HCT116 (cell line): ENCODE measurements around the gene OAT. TPM values are rescaled to one million over a fixed set of nuclear protein-coding genes. Genes with fewer than 3 reads are reported as not detected.

Experiments used
- ATAC-seq: fragments of 200-7000 bp; cut with Tn5 transposase; 2 replicates; pipeline ENCODE4 v1.9.1; 2020; ENCODE audit warnings: mild to moderate bottlenecking, moderate library complexity
- BruUV-seq: library from RNA; stranded (reverse); fragments of 400-500 nt; replicated peaks from 2 replicates; lab custom pipeline; 2021; lab: Mats Ljungman, UMichigan
- CTCF ChIA-PET: fragments of 300-600 bp; sonication (Branson Sonifier 250); formaldehyde crosslinking; loops from one replicate; lab custom pipeline; 2021; ENCODE audit warnings: antibody characterized with exemption; lab: Charles Lee
- POLR2A ChIA-PET: fragments of 300-600, 350-600 bp; sonication (Branson Sonifier 250); formaldehyde crosslinking; loops from one replicate; lab custom pipeline; 2021; ENCODE audit warnings: antibody characterized with exemption; lab: Charles Lee
- RAD21 ChIA-PET, 2 experiments: fragments of 300-600 bp; sonication (Branson Sonifier 250); formaldehyde crosslinking; loops; one replicate each; lab custom pipeline; 2023; ENCODE audit warnings: low total read pairs in 2 of 2; ENCODE audit not compliant: uncharacterized antibody in 2 of 2, unreplicated experiment in 2 of 2, low non-redundant PET in 1 of 2; lab: Charles Lee
- DNase-seq: peaks from one replicate; pipeline ENCODE4 v3.0.0-alpha.2; 2010; ENCODE audit warnings: low read depth, low spot score
- H2AFZ ChIP-seq: fragments of 200-600 bp; shearing (Covaris generic), sonication (generic); 2 replicates; pipeline ENCODE4 v1.6.1; 2017; ENCODE audit warnings: low read depth, mixed run types, mixed read lengths, antibody characterized with exemption, low read length; ENCODE audit not compliant: poor library complexity, severe bottlenecking
- H3K27ac ChIP-seq: 2 replicates; pipeline ENCODE4 v1.5.1; 2012; ENCODE audit warnings: low read depth, low read length
- H3K27me3 ChIP-seq: fragments of 200-600 bp; sonication (generic); 2 replicates; pipeline ENCODE4 v1.6.1; 2016; ENCODE audit warnings: mixed run types, low read length, mixed read lengths; ENCODE audit not compliant: insufficient read depth
- H3K36me3 ChIP-seq, 2 experiments: fragments of 200-500 bp in 1 of 2; fragments of 200-600 bp in 1 of 2; sonication (Bioruptor generic) in 1 of 2; sonication (generic) in 1 of 2; 2 replicates each; pipeline versions ENCODE4 v1.5.1 to v1.6.1; 2014 to 2016; ENCODE audit warnings: low read length in 2 of 2, inconsistent platforms in 1 of 2, mixed read lengths in 1 of 2, mixed run types in 1 of 2; ENCODE audit not compliant: insufficient read depth in 2 of 2, control insufficient read depth in 1 of 2
- H3K4me1 ChIP-seq, 2 experiments: fragments of 200-600 bp in 1 of 2; sonication (generic) in 1 of 2; 2 replicates each; pipeline versions ENCODE4 v1.5.1 to v1.6.1; 2012 to 2017; ENCODE audit warnings: low read length in 2 of 2, inconsistent platforms in 1 of 2, mild to moderate bottlenecking in 1 of 2, mixed read lengths in 1 of 2, mixed run types in 1 of 2, moderate library complexity in 1 of 2; ENCODE audit not compliant: insufficient read depth in 2 of 2, control insufficient read depth in 1 of 2
- H3K4me2 ChIP-seq: fragments of 200-600 bp; sonication (generic); 2 replicates; pipeline ENCODE4 v1.6.1; 2017; ENCODE audit warnings: mixed run types, low read length, mixed read lengths
- H3K4me3 ChIP-seq, 2 experiments: fragments of 200-600 bp in 1 of 2; sonication (generic) in 1 of 2; replicated peaks in 1 of 2; 2 replicates each; pipeline ENCODE4 v1.5.1; 2011 to 2016; ENCODE audit warnings: low read length in 2 of 2, control low read depth in 1 of 2, low read depth in 1 of 2, mild to moderate bottlenecking in 1 of 2, mixed read lengths in 1 of 2, mixed run types in 1 of 2
- H3K79me2 ChIP-seq: fragments of 200-600 bp; sonication (generic); 2 replicates; pipeline ENCODE4 v1.6.1; 2017; ENCODE audit warnings: mild to moderate bottlenecking, mixed run types, low read length, moderate library complexity, mixed read lengths; ENCODE audit not compliant: insufficient read depth
- H3K9ac ChIP-seq: fragments of 200-600 bp; sonication (generic); 2 replicates; pipeline ENCODE4 v1.6.1; 2016; ENCODE audit warnings: low read length, mixed read lengths
- H3K9me2 ChIP-seq: fragments of 200-600 bp; sonication (generic), shearing (Covaris generic); 2 replicates; pipeline ENCODE4 v1.6.1; 2017; ENCODE audit warnings: mixed run types, mild to moderate bottlenecking, moderate library complexity; ENCODE audit not compliant: insufficient read depth
- H3K9me3 ChIP-seq, 2 experiments: fragments of 200-500 bp in 1 of 2; fragments of 200-600 bp in 1 of 2; sonication (Bioruptor generic) in 1 of 2; sonication (generic) in 1 of 2; 2 replicates each; pipeline ENCODE4 v1.6.1; 2014 to 2017; ENCODE audit warnings: low read length in 2 of 2, mixed read lengths in 2 of 2, inconsistent platforms in 1 of 2, low read depth in 1 of 2, mild to moderate bottlenecking in 1 of 2, mixed run types in 1 of 2, moderate library complexity in 1 of 2; ENCODE audit not compliant: control insufficient read depth in 1 of 2, insufficient read depth in 1 of 2
- H4K20me1 ChIP-seq: fragments of 200-600 bp; sonication (generic), shearing (Covaris generic); 2 replicates; pipeline ENCODE4 v1.6.1; 2017; ENCODE audit warnings: mixed run types, mild to moderate bottlenecking, moderate library complexity; ENCODE audit not compliant: insufficient read depth
- ELF1 ChIP-seq: IDR thresholded peaks from 2 replicates; pipeline ENCODE4 v1.6.1; 2012; ENCODE audit warnings: low read depth, borderline replicate concordance
- FOSL1 ChIP-seq: IDR thresholded peaks from 2 replicates; pipeline ENCODE4 v1.6.1; 2012; ENCODE audit warnings: low read depth
- RAD21 ChIP-seq: IDR thresholded peaks from 2 replicates; pipeline ENCODE4 v1.6.1; 2012; ENCODE audit warnings: low read depth, mild to moderate bottlenecking
- SP1 ChIP-seq: IDR thresholded peaks from 2 replicates; pipeline ENCODE4 v1.6.1; 2012; ENCODE audit warnings: low read depth
- YY1 ChIP-seq: IDR thresholded peaks from 2 replicates; pipeline ENCODE4 v1.6.1; 2011; ENCODE audit warnings: low read length, low read depth, moderate library complexity, mild to moderate bottlenecking; ENCODE audit not compliant: insufficient replicate concordance; ENCODE audit errors: extremely low read depth
- intact Hi-C: fragments of 100-400 bp; cut with micrococcal nuclease; formaldehyde crosslinking; loops from 2 replicates; pipeline ENCODE4 v1.10.0; 2022
- total RNA-seq: library from RNA; stranded (reverse); gene quantifications from one replicate; pipeline ENCODE4 v1.2.1, GENCODE V29; 2021; ENCODE audit not compliant: unreplicated experiment
- TF ChIP-seq, protein P1 (sequence below): IDR thresholded peaks from 2 replicates; pipeline ENCODE4 v1.6.1; 2012; ENCODE audit warnings: low read depth

The OAT gene
- total RNA-seq, 1 experiment from 2014 or later, result 133 TPM

DNA sequence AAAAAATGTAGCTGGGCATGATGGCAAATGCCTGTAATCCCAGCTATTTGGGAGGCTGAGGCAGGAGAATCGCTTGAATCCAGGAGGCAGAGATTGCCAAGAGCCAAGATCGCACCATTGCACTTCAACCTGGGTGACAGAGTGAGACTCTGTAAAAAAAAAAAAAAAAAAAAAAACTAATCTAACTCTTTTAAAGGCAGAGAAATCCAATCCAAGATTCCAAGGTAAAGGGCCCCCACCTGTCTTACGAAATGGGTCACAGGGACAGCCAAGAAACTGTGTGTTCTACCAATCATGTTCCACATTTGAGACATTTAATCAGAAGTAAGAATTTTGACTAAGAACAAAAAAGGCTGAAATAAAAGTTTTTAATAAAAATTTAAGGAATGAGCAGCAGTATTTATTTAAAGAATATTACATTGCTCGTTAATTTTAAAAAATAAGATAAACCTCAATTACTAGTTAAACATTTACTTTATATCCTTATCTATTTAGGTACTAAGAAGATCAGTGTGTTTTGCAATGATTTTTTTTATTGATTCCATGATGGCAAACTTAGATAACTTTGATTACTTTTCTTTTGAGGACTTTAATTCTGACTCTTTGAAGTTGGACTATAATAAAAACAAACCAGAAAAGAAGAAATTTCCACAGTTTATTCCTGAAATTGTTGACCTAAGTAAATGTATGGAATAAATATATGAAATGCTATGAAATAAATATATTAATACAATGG is 6.7 kb upstream of the OAT start:
- no peak overlapping the region for H3K4me3 ChIP-seq
- intact Hi-C loops, result no loop called here
- ChIA-PET POLR2A (no interaction called here), RAD21 (no interaction called here)
- H3K27ac ChIP-seq, result no peak overlapping the region
- H3K27me3 ChIP-seq, result no peaks in the 10 kb centered on the region
- no peaks in the 10 kb centered on the region for H3K79me2 ChIP-seq
- no peak overlapping the region for H2AFZ ChIP-seq
- H3K36me3 ChIP-seq, result no peaks in the 10 kb centered on the region
- no peak for ATAC-seq
- H3K9ac ChIP-seq, result no peak overlapping the region
- H3K4me2 ChIP-seq, result no peak overlapping the region
- no peak for TF ChIP-seq YY1
- TF ChIP-seq ELF1, result no peak
- no peak for TF ChIP-seq FOSL1
- TF ChIP-seq, protein P1, sequence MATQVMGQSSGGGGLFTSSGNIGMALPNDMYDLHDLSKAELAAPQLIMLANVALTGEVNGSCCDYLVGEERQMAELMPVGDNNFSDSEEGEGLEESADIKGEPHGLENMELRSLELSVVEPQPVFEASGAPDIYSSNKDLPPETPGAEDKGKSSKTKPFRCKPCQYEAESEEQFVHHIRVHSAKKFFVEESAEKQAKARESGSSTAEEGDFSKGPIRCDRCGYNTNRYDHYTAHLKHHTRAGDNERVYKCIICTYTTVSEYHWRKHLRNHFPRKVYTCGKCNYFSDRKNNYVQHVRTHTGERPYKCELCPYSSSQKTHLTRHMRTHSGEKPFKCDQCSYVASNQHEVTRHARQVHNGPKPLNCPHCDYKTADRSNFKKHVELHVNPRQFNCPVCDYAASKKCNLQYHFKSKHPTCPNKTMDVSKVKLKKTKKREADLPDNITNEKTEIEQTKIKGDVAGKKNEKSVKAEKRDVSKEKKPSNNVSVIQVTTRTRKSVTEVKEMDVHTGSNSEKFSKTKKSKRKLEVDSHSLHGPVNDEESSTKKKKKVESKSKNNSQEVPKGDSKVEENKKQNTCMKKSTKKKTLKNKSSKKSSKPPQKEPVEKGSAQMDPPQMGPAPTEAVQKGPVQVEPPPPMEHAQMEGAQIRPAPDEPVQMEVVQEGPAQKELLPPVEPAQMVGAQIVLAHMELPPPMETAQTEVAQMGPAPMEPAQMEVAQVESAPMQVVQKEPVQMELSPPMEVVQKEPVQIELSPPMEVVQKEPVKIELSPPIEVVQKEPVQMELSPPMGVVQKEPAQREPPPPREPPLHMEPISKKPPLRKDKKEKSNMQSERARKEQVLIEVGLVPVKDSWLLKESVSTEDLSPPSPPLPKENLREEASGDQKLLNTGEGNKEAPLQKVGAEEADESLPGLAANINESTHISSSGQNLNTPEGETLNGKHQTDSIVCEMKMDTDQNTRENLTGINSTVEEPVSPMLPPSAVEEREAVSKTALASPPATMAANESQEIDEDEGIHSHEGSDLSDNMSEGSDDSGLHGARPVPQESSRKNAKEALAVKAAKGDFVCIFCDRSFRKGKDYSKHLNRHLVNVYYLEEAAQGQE, result no peak
- TF ChIP-seq SP1, result no peak
- no peak for TF ChIP-seq RAD21
- TF ChIP-seq, all 23 proteins: peak for 0
- no peak for DNase-seq
- CTCF ChIA-PET, result interaction anchor here (1.5 kb wide), 1 partner anchor 36 kb away, joined by 5 read pairs; no protein-coding TSS in a partner anchor
- BruUV-seq, result no TSS peak
- Histone ChIP-seq H4K20me1 (no peaks in the 10 kb centered on the region), H3K9me3 (no peaks in the 10 kb centered on the region), H3K9me2 (no peaks in the 10 kb centered on the region), H3K4me1 (no peaks in the 10 kb centered on the region)
